ENCODE data around the gene OR8B4. TPM values are rescaled to one million over a fixed set of nuclear protein-coding genes. Genes with fewer than 3 reads are reported as not detected.

The OR8B4 gene
- total and polyA plus RNA-seq, 2 experiments from 2014 or later: not detected

GRCh38 chr11:124470561-124471227 lies 46.0 kb upstream of the OR8B4 start (continued):
- TF ChIP-seq CREB1 (CRISPR knock-in tag; IDR thresholded peaks at IDR 0.05; ENCODE audit: low read depth) (no peak), NANOG (IDR thresholded peaks at IDR 0.05; ENCODE audit: borderline replicate concordance) (no peak), REST (IDR thresholded peaks at IDR 0.05; ENCODE audit: unreplicated experiment) (no peak), JUNB (IDR thresholded peaks at IDR 0.05; ENCODE audit: unreplicated experiment) (no peak), EZH2 (IDR thresholded peaks at IDR 0.05; ENCODE audit: low read depth, unreplicated experiment) (no peak), STAT1 (IDR thresholded peaks at IDR 0.05; ENCODE audit: unreplicated experiment) (no peak), ZNF331 (CRISPR knock-in tag; IDR thresholded peaks at IDR 0.05; ENCODE audit: low read depth) (no peak), CTCF (conservative IDR thresholded peaks at IDR 0.05; ENCODE audit: low read depth in 2 of 2) (no peak), POLR2AphosphoS5 (IDR thresholded peaks at IDR 0.05; ENCODE audit: low read depth) (no peak), EZH2phosphoT487 (IDR thresholded peaks at IDR 0.05; ENCODE audit: unreplicated experiment) (no peak)

GRCh38 chr11:124467381-124467927 lies 42.8 kb upstream of the OR8B4 start:
- Histone ChIP-seq H4K20me1 (replicated peaks; ENCODE audit: insufficient read depth) (no peaks in the 10 kb centered on the region), H3K79me2 (replicated peaks; ENCODE audit: insufficient read depth) (no peaks in the 10 kb centered on the region), H3K36me3 (ENCODE audit: insufficient read depth) (no peaks in the 10 kb centered on the region), H3K27me3 (ENCODE audit: insufficient read depth) (no peaks in the 10 kb centered on the region), H2AFZ (no peak overlapping the region), H3K9me2 (ENCODE audit: insufficient read depth) (no peaks in the 10 kb centered on the region), H3K4me1 (ENCODE audit: insufficient read depth) (no peaks in the 10 kb centered on the region), H3K4me3 (no peak overlapping the region), H3K4me2 (no peak overlapping the region), H3K27ac (ENCODE audit: low read depth) (no peak overlapping the region), H3F3A (replicated peaks; ENCODE audit: low read depth) (no peaks in the 10 kb centered on the region)
- H3K4me3 Mint-ChIP-seq: no peak overlapping the region
- no peak for ATAC-seq
- no peaks in the 10 kb centered on the region for H3K9me3 Mint-ChIP-seq
- no peak overlapping the region for H3K27ac Mint-ChIP-seq
- no peaks in the 10 kb centered on the region for H3K36me3 Mint-ChIP-seq (ENCODE audit: low read depth)
- H3K4me1 Mint-ChIP-seq: no peaks in the 10 kb centered on the region; the same call in 2 of the 3 replicates
- no peak for DNase-seq (ENCODE audit: low spot score)
- H3K27me3 Mint-ChIP-seq (ENCODE audit: insufficient read depth, low read depth, poor library complexity): peaks cover 2% of the 10 kb centered on the region
- TF ChIP-seq, protein P1, sequence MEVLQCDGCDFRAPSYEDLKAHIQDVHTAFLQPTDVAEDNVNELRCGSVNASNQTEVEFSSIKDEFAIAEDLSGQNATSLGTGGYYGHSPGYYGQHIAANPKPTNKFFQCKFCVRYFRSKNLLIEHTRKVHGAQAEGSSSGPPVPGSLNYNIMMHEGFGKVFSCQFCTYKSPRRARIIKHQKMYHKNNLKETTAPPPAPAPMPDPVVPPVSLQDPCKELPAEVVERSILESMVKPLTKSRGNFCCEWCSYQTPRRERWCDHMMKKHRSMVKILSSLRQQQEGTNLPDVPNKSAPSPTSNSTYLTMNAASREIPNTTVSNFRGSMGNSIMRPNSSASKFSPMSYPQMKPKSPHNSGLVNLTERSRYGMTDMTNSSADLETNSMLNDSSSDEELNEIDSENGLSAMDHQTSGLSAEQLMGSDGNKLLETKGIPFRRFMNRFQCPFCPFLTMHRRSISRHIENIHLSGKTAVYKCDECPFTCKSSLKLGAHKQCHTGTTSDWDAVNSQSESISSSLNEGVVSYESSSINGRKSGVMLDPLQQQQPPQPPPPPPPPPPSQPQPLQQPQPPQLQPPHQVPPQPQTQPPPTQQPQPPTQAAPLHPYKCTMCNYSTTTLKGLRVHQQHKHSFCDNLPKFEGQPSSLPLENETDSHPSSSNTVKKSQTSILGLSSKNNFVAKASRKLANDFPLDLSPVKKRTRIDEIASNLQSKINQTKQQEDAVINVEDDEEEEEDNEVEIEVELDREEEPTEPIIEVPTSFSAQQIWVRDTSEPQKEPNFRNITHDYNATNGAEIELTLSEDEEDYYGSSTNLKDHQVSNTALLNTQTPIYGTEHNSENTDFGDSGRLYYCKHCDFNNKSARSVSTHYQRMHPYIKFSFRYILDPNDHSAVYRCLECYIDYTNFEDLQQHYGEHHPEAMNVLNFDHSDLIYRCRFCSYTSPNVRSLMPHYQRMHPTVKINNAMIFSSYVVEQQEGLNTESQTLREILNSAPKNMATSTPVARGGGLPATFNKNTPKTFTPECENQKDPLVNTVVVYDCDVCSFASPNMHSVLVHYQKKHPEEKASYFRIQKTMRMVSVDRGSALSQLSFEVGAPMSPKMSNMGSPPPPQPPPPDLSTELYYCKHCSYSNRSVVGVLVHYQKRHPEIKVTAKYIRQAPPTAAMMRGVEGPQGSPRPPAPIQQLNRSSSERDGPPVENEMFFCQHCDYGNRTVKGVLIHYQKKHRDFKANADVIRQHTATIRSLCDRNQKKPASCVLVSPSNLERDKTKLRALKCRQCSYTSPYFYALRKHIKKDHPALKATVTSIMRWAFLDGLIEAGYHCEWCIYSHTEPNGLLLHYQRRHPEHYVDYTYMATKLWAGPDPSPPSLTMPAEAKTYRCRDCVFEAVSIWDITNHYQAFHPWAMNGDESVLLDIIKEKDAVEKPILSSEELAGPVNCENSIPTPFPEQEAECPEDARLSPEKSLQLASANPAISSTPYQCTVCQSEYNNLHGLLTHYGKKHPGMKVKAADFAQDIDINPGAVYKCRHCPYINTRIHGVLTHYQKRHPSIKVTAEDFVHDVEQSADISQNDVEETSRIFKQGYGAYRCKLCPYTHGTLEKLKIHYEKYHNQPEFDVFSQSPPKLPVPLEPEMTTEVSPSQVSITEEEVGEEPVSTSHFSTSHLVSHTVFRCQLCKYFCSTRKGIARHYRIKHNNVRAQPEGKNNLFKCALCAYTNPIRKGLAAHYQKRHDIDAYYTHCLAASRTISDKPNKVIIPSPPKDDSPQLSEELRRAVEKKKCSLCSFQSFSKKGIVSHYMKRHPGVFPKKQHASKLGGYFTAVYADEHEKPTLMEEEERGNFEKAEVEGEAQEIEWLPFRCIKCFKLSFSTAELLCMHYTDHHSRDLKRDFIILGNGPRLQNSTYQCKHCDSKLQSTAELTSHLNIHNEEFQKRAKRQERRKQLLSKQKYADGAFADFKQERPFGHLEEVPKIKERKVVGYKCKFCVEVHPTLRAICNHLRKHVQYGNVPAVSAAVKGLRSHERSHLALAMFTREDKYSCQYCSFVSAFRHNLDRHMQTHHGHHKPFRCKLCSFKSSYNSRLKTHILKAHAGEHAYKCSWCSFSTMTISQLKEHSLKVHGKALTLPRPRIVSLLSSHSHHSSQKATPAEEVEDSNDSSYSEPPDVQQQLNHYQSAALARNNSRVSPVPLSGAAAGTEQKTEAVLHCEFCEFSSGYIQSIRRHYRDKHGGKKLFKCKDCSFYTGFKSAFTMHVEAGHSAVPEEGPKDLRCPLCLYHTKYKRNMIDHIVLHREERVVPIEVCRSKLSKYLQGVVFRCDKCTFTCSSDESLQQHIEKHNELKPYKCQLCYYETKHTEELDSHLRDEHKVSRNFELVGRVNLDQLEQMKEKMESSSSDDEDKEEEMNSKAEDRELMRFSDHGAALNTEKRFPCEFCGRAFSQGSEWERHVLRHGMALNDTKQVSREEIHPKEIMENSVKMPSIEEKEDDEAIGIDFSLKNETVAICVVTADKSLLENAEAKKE (CRISPR knock-in tag; IDR thresholded peaks at IDR 0.05): no peak
- TF ChIP-seq POLR2AphosphoS5 (IDR thresholded peaks at IDR 0.05; ENCODE audit: low read depth): no peak
